ENCODE measurements around the gene PTPRT.

DNA sequence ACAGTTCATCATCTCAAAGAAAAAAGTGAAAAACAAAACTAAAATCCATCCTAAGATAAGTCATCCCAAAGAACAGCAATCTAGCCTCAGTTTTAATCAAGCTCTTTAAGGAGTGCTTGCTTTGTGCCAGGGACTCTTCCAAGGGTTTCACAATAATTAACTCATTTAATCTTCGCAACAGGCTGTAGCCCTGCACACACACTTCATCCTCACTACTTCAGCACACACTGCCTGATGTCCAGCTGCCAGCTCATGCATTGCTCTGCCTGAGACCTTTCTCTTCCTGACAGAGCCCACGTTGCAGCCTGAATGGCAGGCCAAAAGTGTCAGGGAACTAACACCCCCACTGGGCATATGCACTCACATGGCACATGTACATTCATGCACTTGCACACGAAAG is 21.2 kb upstream of the PTPRT start:
- TF ChIP-seq, protein P1, sequence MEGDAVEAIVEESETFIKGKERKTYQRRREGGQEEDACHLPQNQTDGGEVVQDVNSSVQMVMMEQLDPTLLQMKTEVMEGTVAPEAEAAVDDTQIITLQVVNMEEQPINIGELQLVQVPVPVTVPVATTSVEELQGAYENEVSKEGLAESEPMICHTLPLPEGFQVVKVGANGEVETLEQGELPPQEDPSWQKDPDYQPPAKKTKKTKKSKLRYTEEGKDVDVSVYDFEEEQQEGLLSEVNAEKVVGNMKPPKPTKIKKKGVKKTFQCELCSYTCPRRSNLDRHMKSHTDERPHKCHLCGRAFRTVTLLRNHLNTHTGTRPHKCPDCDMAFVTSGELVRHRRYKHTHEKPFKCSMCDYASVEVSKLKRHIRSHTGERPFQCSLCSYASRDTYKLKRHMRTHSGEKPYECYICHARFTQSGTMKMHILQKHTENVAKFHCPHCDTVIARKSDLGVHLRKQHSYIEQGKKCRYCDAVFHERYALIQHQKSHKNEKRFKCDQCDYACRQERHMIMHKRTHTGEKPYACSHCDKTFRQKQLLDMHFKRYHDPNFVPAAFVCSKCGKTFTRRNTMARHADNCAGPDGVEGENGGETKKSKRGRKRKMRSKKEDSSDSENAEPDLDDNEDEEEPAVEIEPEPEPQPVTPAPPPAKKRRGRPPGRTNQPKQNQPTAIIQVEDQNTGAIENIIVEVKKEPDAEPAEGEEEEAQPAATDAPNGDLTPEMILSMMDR (IDR thresholded peaks at IDR 0.05), result no peak
- no peak for TF ChIP-seq POLR2A (IDR thresholded peaks at IDR 0.05)

Measured in Peyer's patch (tissue), 4 donors.